Thyroid gland (tissue), 4 donors: ENCODE measurements around the gene TCOF1.

Experiments used
- CTCF ChIP-seq, 6 experiments: fragments of 200-600 bp in 3 of 6; fragments of 450-650 bp in 3 of 6; sonication (generic) in 3 of 6; IDR thresholded peaks; one replicate each; pipeline ENCODE4 v1.5.1; 2016 to 2019; ENCODE audit warnings: antibody characterized with exemption in 6 of 6, mild to moderate bottlenecking in 2 of 6, inconsistent platforms in 1 of 6, moderate library complexity in 1 of 6
- POLR2A ChIP-seq, 2 donors: fragments of 450-650 bp; IDR thresholded peaks; one replicate each; pipeline ENCODE4 v1.6.1; 2017; ENCODE audit warnings: antibody characterized with exemption in 2 of 2, mild to moderate bottlenecking in 2 of 2, moderate library complexity in 1 of 2

GRCh38 chr5:150413176-150413901 is 55.8 kb downstream of the TCOF1 start:
- TF ChIP-seq POLR2A (IDR thresholded peaks at IDR 0.05): no peak
- no peak for TF ChIP-seq CTCF (IDR thresholded peaks at IDR 0.05)
